ENCODE measurements around the gene TCF19. TPM values are rescaled to one million over a fixed set of nuclear protein-coding genes. Genes with fewer than 3 reads are reported as not detected.

TCF19 gene
- total RNA-seq, 1 experiment from 2014 or later = 12.7 TPM

DNA sequence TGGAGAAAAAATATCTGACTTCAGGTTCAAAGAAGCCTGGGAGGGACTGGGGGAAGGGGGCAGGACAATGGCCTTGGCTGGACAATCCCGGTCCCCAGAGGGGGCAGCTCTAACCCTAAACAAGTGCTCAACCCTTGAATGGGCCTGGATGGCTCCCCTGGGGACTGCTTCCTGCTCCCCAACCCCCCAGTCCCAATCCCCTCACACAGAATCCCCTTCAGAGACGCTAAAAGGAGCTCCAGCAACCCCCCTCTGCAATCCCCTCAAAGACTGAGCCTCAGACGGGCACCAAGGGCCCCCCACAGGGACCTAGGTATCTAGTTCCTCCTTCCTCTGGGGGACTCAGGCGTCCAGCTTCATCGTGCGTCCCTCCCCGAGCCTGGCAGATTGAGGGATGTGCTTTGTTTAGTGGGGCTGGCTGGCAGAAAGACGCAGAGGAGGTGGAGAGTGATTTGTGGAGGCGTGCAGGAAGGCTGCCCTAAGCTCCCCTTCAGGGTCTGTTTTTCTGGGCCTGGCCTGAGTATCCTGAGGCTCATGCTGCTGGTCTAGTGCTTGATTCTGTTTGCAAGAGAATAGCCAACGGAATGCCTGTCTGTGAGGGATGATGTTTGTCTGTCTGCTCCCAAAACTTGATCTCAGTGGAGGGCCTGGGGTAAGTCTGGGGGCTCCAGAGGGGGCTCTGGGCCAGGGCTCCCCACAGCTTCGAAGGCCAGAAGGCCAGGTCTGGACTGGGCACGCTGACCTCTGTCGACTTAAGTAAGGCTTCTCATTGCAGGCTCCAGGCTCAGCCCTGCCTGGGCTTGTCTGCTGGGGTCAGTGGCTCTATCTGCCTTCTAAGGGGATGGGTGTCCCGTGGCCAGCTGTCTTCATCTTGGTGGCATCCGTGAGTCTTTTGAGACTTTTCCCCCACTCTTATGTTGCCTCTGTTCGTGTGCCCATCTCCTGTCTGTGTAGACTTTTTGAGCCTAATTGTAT, 13.8 kb downstream of the TCF19 start (continued):
- TF ChIP-seq ATF1 (CRISPR knock-in tag; IDR thresholded peaks at IDR 0.05) = no peak
- 0 out of 2 replicates have a peak, but pooled peaks have one; percentile 20 for TF ChIP-seq ETV6 (CRISPR knock-in tag; IDR thresholded peaks at IDR 0.05)
- TF ChIP-seq, protein P1, sequence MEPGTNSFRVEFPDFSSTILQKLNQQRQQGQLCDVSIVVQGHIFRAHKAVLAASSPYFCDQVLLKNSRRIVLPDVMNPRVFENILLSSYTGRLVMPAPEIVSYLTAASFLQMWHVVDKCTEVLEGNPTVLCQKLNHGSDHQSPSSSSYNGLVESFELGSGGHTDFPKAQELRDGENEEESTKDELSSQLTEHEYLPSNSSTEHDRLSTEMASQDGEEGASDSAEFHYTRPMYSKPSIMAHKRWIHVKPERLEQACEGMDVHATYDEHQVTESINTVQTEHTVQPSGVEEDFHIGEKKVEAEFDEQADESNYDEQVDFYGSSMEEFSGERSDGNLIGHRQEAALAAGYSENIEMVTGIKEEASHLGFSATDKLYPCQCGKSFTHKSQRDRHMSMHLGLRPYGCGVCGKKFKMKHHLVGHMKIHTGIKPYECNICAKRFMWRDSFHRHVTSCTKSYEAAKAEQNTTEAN (CRISPR knock-in tag; IDR thresholded peaks at IDR 0.05) = no peak
- TF ChIP-seq, protein P2, sequence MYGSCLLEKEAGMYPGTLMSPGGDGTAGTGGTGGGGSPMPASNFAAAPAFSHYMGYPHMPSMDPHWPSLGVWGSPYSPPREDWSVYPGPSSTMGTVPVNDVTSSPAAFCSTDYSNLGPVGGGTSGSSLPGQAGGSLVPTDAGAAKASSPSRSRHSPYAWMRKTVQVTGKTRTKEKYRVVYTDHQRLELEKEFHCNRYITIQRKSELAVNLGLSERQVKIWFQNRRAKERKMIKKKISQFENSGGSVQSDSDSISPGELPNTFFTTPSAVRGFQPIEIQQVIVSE (CRISPR knock-in tag; IDR thresholded peaks at IDR 0.05; ENCODE audit: borderline replicate concordance) = no peak
- TF ChIP-seq JUN (CRISPR knock-in tag; IDR thresholded peaks at IDR 0.05) = peak; percentile 42; the same call in 1 of the 2 replicates
- peak; percentile 72; the same call in 1 of the 2 replicates for TF ChIP-seq TP53 (CRISPR knock-in tag; IDR thresholded peaks at IDR 0.05)
- TF ChIP-seq ELF4 (CRISPR knock-in tag; IDR thresholded peaks at IDR 0.05; ENCODE audit: low read depth) = no peak
- TF ChIP-seq, protein P3, sequence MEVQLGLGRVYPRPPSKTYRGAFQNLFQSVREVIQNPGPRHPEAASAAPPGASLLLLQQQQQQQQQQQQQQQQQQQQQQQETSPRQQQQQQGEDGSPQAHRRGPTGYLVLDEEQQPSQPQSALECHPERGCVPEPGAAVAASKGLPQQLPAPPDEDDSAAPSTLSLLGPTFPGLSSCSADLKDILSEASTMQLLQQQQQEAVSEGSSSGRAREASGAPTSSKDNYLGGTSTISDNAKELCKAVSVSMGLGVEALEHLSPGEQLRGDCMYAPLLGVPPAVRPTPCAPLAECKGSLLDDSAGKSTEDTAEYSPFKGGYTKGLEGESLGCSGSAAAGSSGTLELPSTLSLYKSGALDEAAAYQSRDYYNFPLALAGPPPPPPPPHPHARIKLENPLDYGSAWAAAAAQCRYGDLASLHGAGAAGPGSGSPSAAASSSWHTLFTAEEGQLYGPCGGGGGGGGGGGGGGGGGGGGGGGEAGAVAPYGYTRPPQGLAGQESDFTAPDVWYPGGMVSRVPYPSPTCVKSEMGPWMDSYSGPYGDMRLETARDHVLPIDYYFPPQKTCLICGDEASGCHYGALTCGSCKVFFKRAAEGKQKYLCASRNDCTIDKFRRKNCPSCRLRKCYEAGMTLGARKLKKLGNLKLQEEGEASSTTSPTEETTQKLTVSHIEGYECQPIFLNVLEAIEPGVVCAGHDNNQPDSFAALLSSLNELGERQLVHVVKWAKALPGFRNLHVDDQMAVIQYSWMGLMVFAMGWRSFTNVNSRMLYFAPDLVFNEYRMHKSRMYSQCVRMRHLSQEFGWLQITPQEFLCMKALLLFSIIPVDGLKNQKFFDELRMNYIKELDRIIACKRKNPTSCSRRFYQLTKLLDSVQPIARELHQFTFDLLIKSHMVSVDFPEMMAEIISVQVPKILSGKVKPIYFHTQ (CRISPR knock-in tag; IDR thresholded peaks at IDR 0.05) = no peak; the same call in 1 of the 2 replicates
- TF ChIP-seq ZNF138 (CRISPR knock-in tag; conservative IDR thresholded peaks at IDR 0.05) = no peak
- peak; percentile 31; the same call in 1 of the 2 replicates for TF ChIP-seq MYBL2 (CRISPR knock-in tag; IDR thresholded peaks at IDR 0.05)
- TF ChIP-seq, protein P4, sequence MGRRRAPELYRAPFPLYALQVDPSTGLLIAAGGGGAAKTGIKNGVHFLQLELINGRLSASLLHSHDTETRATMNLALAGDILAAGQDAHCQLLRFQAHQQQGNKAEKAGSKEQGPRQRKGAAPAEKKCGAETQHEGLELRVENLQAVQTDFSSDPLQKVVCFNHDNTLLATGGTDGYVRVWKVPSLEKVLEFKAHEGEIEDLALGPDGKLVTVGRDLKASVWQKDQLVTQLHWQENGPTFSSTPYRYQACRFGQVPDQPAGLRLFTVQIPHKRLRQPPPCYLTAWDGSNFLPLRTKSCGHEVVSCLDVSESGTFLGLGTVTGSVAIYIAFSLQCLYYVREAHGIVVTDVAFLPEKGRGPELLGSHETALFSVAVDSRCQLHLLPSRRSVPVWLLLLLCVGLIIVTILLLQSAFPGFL (CRISPR knock-in tag; IDR thresholded peaks at IDR 0.05; ENCODE audit: borderline replicate concordance) = no peak
- TF ChIP-seq, protein P5, sequence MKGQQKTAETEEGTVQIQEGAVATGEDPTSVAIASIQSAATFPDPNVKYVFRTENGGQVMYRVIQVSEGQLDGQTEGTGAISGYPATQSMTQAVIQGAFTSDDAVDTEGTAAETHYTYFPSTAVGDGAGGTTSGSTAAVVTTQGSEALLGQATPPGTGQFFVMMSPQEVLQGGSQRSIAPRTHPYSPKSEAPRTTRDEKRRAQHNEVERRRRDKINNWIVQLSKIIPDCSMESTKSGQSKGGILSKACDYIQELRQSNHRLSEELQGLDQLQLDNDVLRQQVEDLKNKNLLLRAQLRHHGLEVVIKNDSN (CRISPR knock-in tag; IDR thresholded peaks at IDR 0.05) = no peak
- TF ChIP-seq SOX15 (CRISPR knock-in tag; IDR thresholded peaks at IDR 0.05) = no peak
- no peak for TF ChIP-seq IRF2 (CRISPR knock-in tag; IDR thresholded peaks at IDR 0.05; ENCODE audit: borderline replicate concordance, low read depth)
- TF ChIP-seq, protein P6, sequence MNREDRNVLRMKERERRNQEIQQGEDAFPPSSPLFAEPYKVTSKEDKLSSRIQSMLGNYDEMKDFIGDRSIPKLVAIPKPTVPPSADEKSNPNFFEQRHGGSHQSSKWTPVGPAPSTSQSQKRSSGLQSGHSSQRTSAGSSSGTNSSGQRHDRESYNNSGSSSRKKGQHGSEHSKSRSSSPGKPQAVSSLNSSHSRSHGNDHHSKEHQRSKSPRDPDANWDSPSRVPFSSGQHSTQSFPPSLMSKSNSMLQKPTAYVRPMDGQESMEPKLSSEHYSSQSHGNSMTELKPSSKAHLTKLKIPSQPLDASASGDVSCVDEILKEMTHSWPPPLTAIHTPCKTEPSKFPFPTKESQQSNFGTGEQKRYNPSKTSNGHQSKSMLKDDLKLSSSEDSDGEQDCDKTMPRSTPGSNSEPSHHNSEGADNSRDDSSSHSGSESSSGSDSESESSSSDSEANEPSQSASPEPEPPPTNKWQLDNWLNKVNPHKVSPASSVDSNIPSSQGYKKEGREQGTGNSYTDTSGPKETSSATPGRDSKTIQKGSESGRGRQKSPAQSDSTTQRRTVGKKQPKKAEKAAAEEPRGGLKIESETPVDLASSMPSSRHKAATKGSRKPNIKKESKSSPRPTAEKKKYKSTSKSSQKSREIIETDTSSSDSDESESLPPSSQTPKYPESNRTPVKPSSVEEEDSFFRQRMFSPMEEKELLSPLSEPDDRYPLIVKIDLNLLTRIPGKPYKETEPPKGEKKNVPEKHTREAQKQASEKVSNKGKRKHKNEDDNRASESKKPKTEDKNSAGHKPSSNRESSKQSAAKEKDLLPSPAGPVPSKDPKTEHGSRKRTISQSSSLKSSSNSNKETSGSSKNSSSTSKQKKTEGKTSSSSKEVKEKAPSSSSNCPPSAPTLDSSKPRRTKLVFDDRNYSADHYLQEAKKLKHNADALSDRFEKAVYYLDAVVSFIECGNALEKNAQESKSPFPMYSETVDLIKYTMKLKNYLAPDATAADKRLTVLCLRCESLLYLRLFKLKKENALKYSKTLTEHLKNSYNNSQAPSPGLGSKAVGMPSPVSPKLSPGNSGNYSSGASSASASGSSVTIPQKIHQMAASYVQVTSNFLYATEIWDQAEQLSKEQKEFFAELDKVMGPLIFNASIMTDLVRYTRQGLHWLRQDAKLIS (CRISPR knock-in tag; IDR thresholded peaks at IDR 0.05; ENCODE audit: borderline replicate concordance) = no peak
- TF ChIP-seq FOXK1 (CRISPR knock-in tag; IDR thresholded peaks at IDR 0.05) = peak; percentile 86; the same call in 1 of the 2 replicates
- TF ChIP-seq SP1 (CRISPR knock-in tag; conservative IDR thresholded peaks at IDR 0.05) = peak; percentile 76
- TF ChIP-seq, protein P7, sequence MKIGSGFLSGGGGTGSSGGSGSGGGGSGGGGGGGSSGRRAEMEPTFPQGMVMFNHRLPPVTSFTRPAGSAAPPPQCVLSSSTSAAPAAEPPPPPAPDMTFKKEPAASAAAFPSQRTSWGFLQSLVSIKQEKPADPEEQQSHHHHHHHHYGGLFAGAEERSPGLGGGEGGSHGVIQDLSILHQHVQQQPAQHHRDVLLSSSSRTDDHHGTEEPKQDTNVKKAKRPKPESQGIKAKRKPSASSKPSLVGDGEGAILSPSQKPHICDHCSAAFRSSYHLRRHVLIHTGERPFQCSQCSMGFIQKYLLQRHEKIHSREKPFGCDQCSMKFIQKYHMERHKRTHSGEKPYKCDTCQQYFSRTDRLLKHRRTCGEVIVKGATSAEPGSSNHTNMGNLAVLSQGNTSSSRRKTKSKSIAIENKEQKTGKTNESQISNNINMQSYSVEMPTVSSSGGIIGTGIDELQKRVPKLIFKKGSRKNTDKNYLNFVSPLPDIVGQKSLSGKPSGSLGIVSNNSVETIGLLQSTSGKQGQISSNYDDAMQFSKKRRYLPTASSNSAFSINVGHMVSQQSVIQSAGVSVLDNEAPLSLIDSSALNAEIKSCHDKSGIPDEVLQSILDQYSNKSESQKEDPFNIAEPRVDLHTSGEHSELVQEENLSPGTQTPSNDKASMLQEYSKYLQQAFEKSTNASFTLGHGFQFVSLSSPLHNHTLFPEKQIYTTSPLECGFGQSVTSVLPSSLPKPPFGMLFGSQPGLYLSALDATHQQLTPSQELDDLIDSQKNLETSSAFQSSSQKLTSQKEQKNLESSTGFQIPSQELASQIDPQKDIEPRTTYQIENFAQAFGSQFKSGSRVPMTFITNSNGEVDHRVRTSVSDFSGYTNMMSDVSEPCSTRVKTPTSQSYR (CRISPR knock-in tag; IDR thresholded peaks at IDR 0.05) = peak; percentile 99
- no peak for TF ChIP-seq NR2C2 (CRISPR knock-in tag; IDR thresholded peaks at IDR 0.05)
- no peak for TF ChIP-seq NFATC4 (CRISPR knock-in tag; IDR thresholded peaks at IDR 0.05)
- TF ChIP-seq, protein P8, sequence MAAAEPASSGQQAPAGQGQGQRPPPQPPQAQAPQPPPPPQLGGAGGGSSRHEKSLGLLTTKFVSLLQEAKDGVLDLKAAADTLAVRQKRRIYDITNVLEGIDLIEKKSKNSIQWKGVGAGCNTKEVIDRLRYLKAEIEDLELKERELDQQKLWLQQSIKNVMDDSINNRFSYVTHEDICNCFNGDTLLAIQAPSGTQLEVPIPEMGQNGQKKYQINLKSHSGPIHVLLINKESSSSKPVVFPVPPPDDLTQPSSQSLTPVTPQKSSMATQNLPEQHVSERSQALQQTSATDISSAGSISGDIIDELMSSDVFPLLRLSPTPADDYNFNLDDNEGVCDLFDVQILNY (CRISPR knock-in tag; IDR thresholded peaks at IDR 0.05) = no peak
- TF ChIP-seq ZNF423 (CRISPR knock-in tag; IDR thresholded peaks at IDR 0.05) = peak; percentile 74

Measured in WTC11 (cell line).